Uterine smooth muscle cell (primary cell): ENCODE data around the gene CHRNB2. TPM values are rescaled to one million over a fixed set of nuclear protein-coding genes. Genes with fewer than 3 reads are reported as not detected.

Experiments
- total RNA-seq: library from RNA; depleted of rRNA; stranded (reverse); fragments of >200 nt; gene quantifications from 2 replicates; pipeline ENCODE4 v1.2.3, GENCODE V29; 2014

CHRNB2 gene
- under 0.01 TPM in 1 of 2 replicates, not detected in the other for total RNA-seq

DNA sequence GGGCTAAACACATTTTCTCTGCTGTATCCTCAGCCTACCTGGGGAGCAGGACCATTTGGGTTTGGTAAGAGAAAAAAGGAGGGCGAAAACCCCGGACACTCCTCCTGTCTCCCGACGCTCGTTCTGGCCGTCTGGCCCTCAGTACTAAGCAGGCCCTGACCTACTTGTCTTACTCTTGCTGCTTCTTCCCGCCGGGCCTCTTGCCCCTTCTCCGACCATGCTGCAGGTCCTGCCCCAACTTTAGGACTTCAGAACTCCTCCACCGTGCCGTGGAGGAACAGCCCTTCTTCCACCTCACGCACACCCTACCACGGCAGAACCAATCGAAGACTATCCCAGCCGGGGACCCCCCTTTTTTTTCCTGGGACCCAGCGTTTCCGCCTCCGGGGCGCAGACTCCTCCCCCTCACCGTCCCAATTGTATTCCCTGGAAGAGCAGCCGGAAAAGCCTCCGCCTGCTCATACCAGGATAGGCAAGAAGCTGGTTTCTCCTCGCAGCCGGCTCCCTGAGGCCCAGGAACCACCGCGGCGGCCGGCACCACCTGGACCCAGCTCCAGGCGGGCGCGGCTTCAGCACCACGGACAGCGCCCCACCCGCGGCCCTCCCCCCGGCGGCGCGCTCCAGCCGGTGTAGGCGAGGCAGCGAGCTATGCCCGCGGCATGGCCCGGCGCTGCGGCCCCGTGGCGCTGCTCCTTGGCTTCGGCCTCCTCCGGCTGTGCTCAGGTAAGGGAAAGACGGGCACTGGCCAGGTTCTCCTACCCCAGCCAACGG is at the start of gene CHRNB2:
CHRNB2 (plus strand) TSS at position 393 of the 771 bp plus-strand sequence; CDS start at position 660, 267 bp downstream.

DNA sequence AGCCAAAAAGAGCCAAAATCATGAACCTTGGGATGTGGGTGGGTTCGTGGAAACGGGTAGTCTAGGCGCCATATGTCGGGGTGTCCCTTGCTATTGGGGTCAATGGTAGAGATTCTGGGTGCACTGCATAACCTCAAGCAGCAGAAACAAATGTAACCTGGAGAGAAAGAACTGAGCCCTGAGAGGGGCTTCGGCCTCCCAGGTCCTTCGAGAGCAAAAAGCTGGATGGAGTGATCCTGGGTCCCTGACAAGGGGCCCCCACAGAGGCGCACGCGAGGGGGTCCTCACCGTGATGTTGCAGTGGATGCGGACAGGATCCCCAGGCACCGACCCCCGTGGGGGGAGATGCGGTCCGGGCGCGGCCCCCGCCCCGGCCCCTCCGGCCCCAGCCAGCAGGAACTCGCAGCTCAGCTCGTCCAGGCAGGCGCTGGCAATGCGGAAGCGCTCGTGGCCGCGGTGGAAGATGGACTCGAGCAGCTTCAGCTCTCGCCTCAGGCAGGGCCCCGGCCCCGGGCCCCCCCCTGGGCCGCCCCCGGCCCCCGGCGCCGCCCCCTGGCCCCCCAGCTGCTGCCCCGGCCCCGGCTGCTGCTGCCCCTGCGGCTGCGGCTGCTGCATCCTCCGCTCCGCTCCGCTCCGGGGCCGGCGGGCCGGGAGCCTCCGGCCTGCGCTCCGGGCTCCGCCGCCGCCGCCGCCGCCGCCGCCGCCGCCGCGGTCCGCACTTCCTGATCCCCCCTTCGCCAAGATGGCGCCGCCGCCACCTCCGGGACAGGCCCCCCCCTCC is 9.4 kb upstream of the CHRNB2 start, which contains the start of gene UBE2Q1:
UBE2Q1 (minus strand) TSS at position 724 of the 781 bp plus-strand sequence; CDS start at position 615, 109 bp downstream.

DNA sequence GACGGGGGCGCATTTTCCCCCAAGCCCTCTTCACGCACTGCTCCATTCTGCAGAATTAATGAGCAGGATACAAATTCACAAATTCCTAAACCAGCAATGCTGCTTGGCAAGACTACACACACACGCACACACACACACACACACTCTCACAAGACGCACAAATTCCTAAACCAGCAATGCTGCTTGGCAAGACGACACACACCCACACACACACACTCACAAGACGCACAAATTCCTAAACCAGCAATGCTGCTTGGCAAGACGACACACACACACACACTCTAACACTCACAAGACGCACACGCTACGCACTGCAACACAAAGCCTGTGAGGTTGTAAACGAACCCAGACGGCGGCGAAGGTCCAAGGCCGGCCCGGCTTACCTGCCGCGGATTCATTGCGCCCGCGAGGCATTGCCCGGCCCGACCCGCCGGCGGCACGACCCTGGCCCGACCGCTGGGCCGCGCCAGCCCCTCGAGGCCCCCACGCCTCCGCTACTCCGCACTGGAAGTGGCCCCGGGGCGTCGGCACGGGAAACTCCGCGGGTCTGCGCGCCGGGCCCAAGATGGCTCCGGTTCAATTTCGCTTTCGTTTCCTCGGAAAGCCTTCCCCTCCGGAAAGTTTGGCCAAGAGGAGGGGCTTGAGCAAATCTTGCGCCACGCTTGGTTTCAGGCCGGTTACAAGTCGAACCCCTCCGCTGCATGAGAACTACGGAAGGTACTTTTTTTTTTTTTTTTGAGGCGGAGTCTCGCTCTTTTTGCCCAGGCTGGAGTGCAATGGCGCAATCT is 40.2 kb downstream of the CHRNB2 start, which contains the start of gene ADAR:
ADAR (minus strand) TSS at position 578 of the 788 bp plus-strand sequence; CDS start at position 398, 180 bp downstream.

Other genes with a start within 250 kb of the CHRNB2 start
- gene AQP10, start 246.7 kb upstream of the CHRNB2 start, total RNA-seq: under 0.01 TPM in 1 of 2 replicates, not detected in the other
- 159 and 234 TPM in 2 replicates for gene ATP8B2, start 242.3 kb upstream of the CHRNB2 start, total RNA-seq
- 9.3 and 11.9 TPM in 2 replicates for gene IL6R, start 162.4 kb upstream of the CHRNB2 start, total RNA-seq
- not detected in 2 replicates for gene TDRD10, start 65.6 kb upstream of the CHRNB2 start, total RNA-seq
- under 0.01 and 0.12 TPM in 2 replicates for gene SHE, start 65.4 kb upstream of the CHRNB2 start, total RNA-seq
- gene UBE2Q1, start 9.1 kb upstream of the CHRNB2 start, total RNA-seq: 23.4 and 31.7 TPM in 2 replicates
- 70.2 and 74.2 TPM in 2 replicates for gene ADAR, start 40.4 kb downstream of the CHRNB2 start, total RNA-seq